ENCODE measurements around the gene MOCOS.

DNA sequence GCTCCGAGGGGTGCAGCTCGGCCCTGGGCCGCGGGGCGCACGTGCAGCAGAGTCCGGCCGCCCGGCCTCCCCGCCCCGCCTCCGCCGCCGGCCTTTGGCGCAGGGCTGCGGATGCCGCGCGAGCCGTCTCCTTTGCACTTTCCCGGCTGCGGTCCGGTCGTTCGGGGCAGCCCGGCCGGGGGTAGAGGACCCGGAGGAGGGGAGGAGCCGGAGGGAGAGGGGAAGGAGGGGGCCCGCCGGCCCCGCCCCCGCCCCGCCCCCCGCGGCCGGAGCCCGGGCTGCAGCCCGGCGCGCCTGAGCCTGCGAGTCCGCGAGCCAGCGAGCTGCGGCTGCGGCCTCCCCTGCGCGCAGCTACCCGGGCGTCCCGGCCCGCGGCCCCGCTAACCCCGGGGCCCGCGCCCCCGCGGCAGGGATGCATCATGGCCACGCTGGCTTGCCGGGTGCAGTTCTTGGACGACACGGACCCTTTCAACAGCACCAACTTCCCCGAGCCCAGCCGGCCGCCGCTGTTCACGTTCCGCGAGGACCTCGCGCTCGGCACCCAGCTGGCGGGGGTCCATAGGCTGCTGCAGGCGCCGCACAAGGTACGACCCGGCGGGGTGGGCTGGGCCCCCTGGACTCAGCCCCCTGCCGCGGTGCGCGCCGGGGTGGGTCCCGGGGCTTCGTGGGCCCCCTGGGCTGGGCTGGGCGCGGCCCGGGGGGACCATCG is 110.3 kb downstream of the MOCOS start, which contains the start of gene FHOD3:
- TF ChIP-seq, protein P1, sequence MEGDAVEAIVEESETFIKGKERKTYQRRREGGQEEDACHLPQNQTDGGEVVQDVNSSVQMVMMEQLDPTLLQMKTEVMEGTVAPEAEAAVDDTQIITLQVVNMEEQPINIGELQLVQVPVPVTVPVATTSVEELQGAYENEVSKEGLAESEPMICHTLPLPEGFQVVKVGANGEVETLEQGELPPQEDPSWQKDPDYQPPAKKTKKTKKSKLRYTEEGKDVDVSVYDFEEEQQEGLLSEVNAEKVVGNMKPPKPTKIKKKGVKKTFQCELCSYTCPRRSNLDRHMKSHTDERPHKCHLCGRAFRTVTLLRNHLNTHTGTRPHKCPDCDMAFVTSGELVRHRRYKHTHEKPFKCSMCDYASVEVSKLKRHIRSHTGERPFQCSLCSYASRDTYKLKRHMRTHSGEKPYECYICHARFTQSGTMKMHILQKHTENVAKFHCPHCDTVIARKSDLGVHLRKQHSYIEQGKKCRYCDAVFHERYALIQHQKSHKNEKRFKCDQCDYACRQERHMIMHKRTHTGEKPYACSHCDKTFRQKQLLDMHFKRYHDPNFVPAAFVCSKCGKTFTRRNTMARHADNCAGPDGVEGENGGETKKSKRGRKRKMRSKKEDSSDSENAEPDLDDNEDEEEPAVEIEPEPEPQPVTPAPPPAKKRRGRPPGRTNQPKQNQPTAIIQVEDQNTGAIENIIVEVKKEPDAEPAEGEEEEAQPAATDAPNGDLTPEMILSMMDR (IDR thresholded peaks at IDR 0.05): no peak
- no peak for TF ChIP-seq ZFX (IDR thresholded peaks at IDR 0.05; ENCODE audit: borderline replicate concordance)
